ENCODE results near the gene UPK2. TPM values are rescaled to one million over a fixed set of nuclear protein-coding genes. Genes with fewer than 3 reads are reported as not detected.
"Not testable (repeated sequence)": the region's sequence is repeated elsewhere in the genome, so short reads cannot be mapped to it uniquely, and the experiment has no call there.

Gene UPK2
- polyA plus RNA-seq, 3 donors from 2014 or later = 0.81 to 1.4 TPM; not detected in 1

DNA sequence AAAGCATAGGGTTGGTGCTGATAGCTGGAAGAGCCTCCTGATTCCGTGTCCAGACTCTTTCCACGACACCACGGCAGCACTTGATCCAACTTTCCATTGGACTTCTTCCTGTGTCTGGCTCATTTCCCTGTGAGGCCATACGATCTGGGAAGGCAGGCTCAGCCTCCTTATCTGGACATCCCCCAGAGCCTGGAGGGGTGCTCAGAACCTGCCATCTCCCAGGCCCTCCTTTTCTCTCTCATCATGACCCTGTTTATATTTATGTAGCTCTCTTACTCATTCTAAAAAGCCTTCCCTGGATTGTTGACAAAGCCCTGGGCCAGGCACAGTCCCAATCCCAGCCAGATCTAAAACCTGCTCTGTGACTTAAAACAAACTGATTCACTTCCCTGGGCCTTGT, 22.6 kb upstream of the UPK2 start:
- no peaks in the 10 kb centered on the region for H3K36me3 Mint-ChIP-seq
- peak overlapping the region in 1 of 6 donors; percentile 40 for H3K27ac Mint-ChIP-seq
- DNase-seq = no peak
- no peak overlapping the region for H3K4me3 Mint-ChIP-seq
- peaks cover 7 to 21% (median 17%) of the 10 kb centered on the region in 3 donors for H3K27me3 Mint-ChIP-seq (ENCODE audit: low read depth in 3 of 3)
- no peaks in the 10 kb centered on the region for H3K9me3 Mint-ChIP-seq
- H3K4me1 Mint-ChIP-seq = peaks cover 9 to 14% of the 10 kb centered on the region in 2 donors

DNA sequence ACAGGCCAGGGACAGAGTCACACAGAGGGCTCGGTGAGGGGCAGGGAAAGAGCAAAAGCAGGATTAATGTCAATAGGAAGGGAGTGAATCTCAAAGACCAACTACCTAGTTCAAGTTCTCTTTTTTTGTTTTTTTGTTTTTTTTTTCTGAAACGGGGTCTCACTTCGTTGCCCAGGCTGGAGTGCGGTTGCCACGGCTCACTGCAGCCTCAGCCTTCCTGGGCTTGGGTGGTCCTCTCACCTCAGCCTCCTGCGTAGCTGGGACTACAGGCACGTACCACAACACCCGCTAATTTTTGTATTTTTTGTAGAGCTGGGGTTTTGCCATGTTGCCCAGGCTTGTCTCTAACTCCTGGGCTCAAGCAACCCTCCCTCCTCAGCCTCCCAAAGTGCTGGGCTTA, 20.7 kb upstream of the UPK2 start:
- peaks cover 4 to 11% (median 4%) of the 10 kb centered on the region in 3 donors for H3K27me3 Mint-ChIP-seq (ENCODE audit: low read depth in 3 of 3)
- no peak overlapping the region for H3K4me3 Mint-ChIP-seq
- no peaks in the 10 kb centered on the region for H3K9me3 Mint-ChIP-seq
- peaks cover 9% of the 10 kb centered on the region in 2 donors for H3K4me1 Mint-ChIP-seq
- H3K36me3 Mint-ChIP-seq = no peaks in the 10 kb centered on the region
- DNase-seq = no peak
- H3K27ac Mint-ChIP-seq = no peak overlapping the region

DNA sequence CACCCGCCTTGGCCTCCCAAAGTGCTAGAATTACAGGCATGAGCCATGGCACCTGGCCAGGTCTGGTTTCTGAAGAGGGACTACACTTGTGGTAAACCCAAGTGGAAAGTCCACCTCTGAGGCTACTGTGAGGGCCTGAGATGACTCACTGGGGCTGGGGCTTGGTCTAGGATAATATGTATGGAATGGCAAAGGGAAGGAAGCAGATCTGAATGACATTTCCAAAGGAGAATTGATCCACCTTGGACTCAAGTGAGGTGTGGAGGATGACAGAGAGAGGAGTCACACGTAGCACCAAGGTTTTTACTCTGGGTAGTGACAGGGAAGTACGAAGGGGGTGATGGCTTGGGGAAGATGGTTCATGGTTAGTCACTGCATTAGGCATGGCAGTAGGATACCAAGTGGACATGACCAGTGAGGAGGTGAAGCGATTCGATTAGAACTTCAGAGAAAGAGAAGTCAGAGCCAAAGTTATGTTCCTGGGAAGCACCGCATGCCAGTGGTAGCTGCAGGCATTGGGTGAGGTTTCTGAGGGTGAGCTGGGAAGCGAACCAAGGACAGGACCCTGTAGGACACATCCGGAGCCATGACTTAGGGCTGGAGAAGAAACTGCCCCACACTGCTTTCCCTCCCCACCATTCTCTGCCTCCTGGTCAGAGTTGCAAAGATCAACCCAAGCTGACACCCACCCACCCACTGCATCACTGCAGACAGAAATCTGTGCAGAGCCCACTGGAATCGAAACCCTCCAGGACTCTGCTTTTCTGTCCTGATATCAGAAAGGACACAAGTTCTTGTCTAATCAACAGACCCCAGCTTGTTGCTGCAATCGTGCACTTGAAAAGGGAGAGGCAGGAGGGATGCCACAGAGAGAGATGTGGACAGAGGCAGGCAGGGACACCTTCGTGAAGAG, 17.4 kb upstream of the UPK2 start:
- Mint-ChIP-seq H3K27ac (no peak overlapping the region), H3K36me3 (no peaks in the 10 kb centered on the region), H3K27me3 (ENCODE audit: low read depth in 3 of 3) (peaks cover 4 to 11% (median 4%) of the 10 kb centered on the region in 3 donors), H3K4me3 (no peak overlapping the region), H3K9me3 (no peaks in the 10 kb centered on the region), H3K4me1 (peaks cover 0 to 4% of the 10 kb centered on the region in 2 donors)
- DNase-seq = no peak

DNA sequence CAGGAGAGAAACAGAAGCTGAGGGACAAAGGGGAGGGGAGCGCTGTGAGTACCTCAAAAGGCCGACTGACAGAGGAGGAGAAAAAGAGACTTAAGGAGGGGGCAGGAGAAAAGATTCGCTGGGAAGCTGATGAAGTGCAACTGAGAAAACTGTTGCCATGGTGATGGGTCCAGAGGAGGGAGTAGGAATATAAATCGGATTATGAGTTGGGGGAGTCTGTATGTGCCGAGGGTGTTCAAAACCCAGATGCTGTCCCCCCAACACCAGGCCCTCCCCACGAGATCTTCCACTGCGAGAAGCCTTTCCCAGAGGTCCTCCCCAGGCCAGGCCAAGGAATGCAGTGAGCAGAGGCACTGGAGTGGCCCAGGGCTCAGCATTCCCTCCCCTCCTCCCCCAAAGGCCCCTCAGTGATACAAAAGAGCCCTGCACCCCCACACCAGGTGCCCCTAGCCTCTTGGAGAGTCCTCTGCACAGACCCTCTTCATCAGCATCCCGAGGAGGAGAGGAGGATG, 16.6 kb upstream of the UPK2 start:
- no peak for DNase-seq
- no peak overlapping the region for H3K27ac Mint-ChIP-seq
- H3K36me3 Mint-ChIP-seq = no peaks in the 10 kb centered on the region
- H3K27me3 Mint-ChIP-seq (ENCODE audit: low read depth in 3 of 3) = peaks cover 4 to 11% (median 4%) of the 10 kb centered on the region in 3 donors
- no peaks in the 10 kb centered on the region for H3K9me3 Mint-ChIP-seq
- no peak overlapping the region for H3K4me3 Mint-ChIP-seq
- peaks cover 0 to 4% of the 10 kb centered on the region in 2 donors for H3K4me1 Mint-ChIP-seq

DNA sequence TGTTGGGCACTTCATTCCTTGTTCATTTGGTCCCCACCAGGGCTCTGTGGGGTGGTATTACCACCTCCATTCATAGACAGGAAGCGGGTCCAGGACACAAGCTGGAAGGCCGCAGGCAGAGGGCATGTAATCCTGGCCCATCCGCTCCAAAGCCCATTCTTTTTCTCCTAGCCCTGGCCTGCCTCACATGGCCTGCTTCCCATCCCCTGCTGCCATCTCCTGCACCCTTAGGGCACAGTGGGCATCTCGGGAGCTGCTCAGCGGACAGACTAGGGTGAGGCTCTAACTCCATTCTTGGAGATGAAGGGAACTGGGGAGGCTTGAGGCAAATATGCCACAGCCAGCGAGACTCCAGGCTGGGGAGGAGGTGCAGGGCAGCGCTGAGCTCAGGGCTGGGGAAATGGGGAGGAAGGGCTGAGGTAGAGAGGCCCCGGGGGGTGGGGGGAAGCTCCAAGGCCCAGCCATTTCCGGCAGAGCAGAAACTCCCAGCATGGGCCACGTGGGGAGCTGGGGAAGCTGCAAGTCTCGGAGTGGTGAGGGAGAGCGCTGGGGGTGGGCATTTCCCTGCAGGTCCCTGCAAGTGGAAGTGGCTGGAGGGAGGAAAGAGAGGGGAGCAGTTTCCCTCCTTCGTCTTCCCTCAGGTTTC, 16.0 kb upstream of the UPK2 start:
- no peak overlapping the region for H3K27ac Mint-ChIP-seq

DNA sequence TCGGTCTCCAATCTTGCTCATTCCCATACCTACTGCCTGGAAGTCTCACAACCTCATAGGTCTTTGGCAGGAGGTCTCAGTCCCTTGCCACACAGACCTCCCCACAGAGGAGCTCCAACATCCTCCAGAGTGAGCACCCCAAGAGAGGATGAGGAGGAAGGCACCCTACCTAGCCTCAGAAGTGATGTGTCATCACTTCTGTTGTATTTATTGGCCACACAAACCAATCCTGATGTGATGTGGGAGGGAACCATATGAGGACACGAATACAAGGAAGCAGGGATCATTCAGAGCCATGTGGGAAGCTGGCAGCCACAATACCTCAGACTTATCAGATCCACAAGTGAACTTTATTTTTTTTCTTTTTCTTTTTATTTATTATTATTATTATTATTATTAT, 9.0 kb upstream of the UPK2 start:
- Mint-ChIP-seq H3K27ac (no peak overlapping the region), H3K9me3 (no peaks in the 10 kb centered on the region), H3K4me3 (no peak overlapping the region), H3K27me3 (ENCODE audit: low read depth in 3 of 3) (peaks cover 2 to 13% (median 12%) of the 10 kb centered on the region in 3 donors), H3K4me1 (no peaks in the 10 kb centered on the region), H3K36me3 (no peaks in the 10 kb centered on the region)
- no peak for DNase-seq

More for the DNA sequence above, 16.0 kb upstream of the UPK2 start:
- H3K4me1 Mint-ChIP-seq = peaks cover 0 to 4% of the 10 kb centered on the region in 2 donors
- no peaks in the 10 kb centered on the region for H3K36me3 Mint-ChIP-seq
- peaks cover 4 to 13% (median 6%) of the 10 kb centered on the region in 3 donors for H3K27me3 Mint-ChIP-seq (ENCODE audit: low read depth in 3 of 3)
- no peak for DNase-seq
- no peak overlapping the region for H3K4me3 Mint-ChIP-seq
- H3K9me3 Mint-ChIP-seq = no peaks in the 10 kb centered on the region

DNA sequence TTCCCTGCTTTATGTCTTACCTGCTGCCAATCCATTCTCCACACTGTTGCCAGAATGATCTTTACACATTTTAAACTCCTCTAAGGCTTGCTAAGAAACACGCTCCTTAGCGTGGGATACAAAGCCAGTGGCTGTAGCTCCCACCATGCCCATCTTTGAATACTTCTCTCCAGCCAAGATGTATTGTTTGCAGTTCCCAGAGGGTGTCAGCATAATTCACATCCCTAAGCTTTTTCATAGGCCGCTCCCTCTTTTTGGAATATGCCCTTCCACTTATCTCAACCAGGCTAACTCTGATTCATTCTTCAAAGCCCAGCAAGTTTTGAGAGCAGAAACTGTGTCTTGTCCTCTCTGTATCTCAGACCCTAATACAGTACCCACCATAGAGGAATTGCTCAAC, 8.1 kb upstream of the UPK2 start:
- Mint-ChIP-seq H3K27me3 (ENCODE audit: low read depth in 3 of 3) (peaks cover 2 to 14% (median 13%) of the 10 kb centered on the region in 3 donors), H3K4me1 (no peaks in the 10 kb centered on the region), H3K4me3 (no peak overlapping the region), H3K9me3 (no peaks in the 10 kb centered on the region), H3K27ac (no peak overlapping the region), H3K36me3 (no peaks in the 10 kb centered on the region)
- no peak for DNase-seq

DNA sequence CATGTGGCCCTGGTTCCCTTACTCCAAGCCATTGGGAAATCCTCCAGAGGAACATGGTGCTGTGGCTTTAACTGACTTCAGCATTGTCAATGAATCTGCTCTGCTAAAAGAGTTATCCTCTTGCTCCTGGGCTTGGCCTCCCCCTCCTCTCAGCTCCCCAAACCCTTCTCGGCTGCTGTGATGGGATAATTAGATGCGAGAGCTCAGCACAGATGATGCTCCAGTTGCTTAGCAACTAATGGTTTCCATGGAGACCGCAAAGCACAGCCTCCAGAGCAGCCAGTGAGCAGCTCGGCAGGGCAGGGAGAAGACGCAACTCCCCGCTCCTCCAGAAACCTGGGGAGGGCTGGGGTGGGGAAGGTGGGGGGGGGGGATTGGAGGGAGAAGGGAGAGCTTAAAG, 2.8 kb upstream of the UPK2 start:
- H3K27ac Mint-ChIP-seq = no peak overlapping the region
- no peaks in the 10 kb centered on the region for H3K9me3 Mint-ChIP-seq
- H3K27me3 Mint-ChIP-seq (ENCODE audit: low read depth in 3 of 3) = peaks cover 1 to 11% (median 7%) of the 10 kb centered on the region in 3 donors
- no peaks in the 10 kb centered on the region for H3K36me3 Mint-ChIP-seq
- no peak overlapping the region for H3K4me3 Mint-ChIP-seq
- DNase-seq = no peak
- peaks cover 2 to 6% of the 10 kb centered on the region in 2 donors for H3K4me1 Mint-ChIP-seq

DNA sequence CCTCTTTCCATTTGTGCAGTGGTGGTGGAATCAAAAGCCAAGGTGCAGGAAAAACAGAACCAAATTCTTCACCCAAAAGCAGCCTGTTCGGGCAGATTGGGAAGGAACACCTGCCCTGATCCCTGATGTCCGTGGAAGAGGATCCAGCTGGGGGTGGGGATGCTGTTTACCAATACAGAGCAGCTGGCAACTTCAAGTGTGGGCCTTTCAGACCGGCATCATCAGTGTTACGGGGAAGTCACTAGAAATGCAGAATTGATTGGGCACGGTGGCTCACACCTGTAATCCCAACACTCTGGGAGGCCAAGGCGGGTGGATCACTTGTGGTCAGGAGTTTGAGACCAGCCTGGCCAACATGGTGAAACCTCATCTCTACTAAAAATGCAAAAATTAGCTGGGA, 2.1 kb upstream of the UPK2 start:
- H3K36me3 Mint-ChIP-seq, DNase-seq, H3K4me1 Mint-ChIP-seq, H3K9me3 Mint-ChIP-seq, H3K4me3 Mint-ChIP-seq, H3K27ac Mint-ChIP-seq: not testable (repeated sequence)
- H3K27me3 Mint-ChIP-seq (ENCODE audit: low read depth in 3 of 3) = peaks cover 1 to 11% (median 6%) of the 10 kb centered on the region in 3 donors

DNA sequence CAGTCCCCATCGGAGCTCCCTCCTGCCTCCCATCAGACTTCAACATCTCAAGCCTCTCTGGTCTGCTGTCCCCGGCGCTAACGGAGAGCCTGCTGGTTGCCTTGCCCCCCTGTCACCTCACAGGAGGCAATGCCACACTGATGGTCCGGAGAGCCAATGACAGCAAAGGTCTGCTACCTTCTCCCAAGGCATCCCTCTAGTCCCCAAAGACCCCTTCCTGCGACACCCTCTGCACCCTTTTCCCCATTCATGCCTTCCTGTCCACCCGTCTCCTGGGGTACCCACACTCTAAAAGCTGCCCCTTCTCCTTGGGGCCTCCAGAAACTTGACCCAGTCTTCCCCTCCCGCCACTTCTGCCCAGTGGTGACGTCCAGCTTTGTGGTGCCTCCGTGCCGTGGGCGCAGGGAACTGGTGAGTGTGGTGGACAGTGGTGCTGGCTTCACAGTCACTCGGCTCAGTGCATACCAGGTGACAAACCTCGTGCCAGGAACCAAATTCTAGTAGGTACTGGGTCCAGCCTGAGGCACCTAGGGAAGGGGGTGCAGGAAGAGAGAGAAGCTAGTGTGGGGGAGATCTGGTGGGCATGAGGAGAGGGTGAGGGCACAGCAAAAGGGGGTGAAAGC, 860 bp downstream of the UPK2 start:
- Mint-ChIP-seq H3K9me3 (no peaks in the 10 kb centered on the region), H3K36me3 (no peaks in the 10 kb centered on the region), H3K4me3 (no peak overlapping the region), H3K27me3 (ENCODE audit: low read depth in 3 of 3) (peaks cover 1 to 8% (median 6%) of the 10 kb centered on the region in 3 donors), H3K4me1 (peaks cover 2 to 6% of the 10 kb centered on the region in 2 donors), H3K27ac (no peak overlapping the region)
- DNase-seq = no peak

DNA sequence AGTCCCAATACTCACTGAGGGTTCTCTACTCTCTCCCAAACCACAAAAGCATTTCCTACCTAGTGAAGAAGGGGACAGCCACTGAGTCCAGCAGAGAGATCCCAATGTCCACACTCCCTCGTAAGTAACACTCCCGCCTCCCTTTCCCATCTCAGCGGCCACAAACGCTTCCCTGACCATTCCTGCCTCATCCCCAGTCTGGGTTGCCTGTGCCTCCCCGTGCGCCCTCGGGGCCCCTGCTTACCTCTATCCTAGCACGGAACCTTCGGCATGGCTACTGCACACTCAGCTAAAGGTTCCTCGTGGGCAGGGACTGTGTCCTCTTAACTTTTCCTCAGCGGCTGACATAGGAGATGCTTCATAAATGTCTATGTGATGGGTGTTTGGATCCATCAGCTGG, 1.5 kb downstream of the UPK2 start:
- Mint-ChIP-seq H3K4me1 (peaks cover 2 to 6% of the 10 kb centered on the region in 2 donors), H3K4me3 (no peak overlapping the region), H3K27ac (no peak overlapping the region), H3K9me3 (no peaks in the 10 kb centered on the region), H3K36me3 (no peaks in the 10 kb centered on the region), H3K27me3 (ENCODE audit: low read depth in 3 of 3) (peaks cover 1 to 8% (median 6%) of the 10 kb centered on the region in 3 donors)
- DNase-seq = no peak

DNA sequence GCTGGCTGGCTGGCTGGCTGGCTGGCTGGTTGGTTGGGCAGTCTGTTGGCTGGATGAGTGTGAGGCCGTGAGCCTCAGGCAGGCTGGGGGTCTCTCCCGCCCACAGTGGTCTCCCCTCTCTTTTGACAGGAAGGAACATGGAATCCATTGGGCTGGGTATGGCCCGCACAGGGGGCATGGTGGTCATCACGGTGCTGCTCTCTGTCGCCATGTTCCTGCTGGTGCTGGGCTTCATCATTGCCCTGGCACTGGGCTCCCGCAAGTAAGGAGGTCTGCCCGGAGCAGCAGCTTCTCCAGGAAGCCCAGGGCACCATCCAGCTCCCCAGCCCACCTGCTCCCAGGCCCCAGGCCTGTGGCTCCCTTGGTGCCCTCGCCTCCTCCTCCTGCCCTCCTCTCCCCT, 1.9 kb downstream of the UPK2 start:
- H3K27me3 Mint-ChIP-seq (ENCODE audit: low read depth in 3 of 3) = peaks cover 1 to 6% (median 5%) of the 10 kb centered on the region in 3 donors
- DNase-seq = no peak
- H3K4me1 Mint-ChIP-seq = peaks cover 2 to 6% of the 10 kb centered on the region in 2 donors
- H3K9me3 Mint-ChIP-seq = no peaks in the 10 kb centered on the region
- H3K4me3 Mint-ChIP-seq = no peak overlapping the region
- H3K36me3 Mint-ChIP-seq = no peaks in the 10 kb centered on the region
- no peak overlapping the region for H3K27ac Mint-ChIP-seq

DNA sequence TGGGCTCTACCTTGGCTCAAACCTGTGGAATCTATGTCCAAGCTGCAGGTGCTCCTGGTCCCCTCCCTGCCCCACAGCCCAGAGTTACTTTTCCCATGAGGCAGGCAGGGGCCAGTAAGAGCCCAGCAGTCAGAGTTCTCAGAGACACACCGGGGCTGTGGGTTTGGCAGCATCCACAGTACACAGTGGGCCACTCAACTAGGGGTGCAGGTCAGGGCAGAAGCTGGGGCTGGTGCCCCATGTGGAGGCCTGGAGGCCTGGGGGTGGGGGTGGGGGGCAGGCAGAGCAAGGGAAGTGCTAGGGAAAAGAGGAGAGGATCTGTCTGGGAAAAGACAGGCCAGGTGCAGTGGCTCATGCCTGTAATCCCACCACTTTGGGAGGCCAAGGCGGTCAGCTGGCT, 2.5 kb downstream of the UPK2 start:
- H3K27me3 Mint-ChIP-seq (ENCODE audit: low read depth in 3 of 3) = peaks cover 1 to 7% (median 5%) of the 10 kb centered on the region in 3 donors

DNA sequence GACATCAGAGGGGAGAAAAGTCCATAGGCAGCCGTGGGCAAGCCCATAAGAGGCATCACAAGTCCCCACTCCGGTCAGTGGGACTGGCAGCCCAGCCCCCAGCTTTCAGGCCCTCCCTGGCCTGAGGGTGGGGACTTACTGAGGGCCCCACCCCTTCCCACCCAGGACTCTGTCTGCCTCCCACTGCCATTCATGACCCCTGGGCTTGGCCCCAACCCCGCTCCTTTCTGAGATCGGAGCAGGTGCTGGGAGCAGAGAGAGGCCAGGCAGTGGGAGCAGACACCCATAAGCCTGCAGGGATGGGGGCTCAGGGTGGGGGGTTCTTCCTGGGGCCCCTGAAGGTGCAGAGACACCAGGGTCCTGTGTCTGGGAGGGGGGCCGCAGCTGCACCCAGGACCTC, 5.1 kb downstream of the UPK2 start:
- H3K36me3 Mint-ChIP-seq = no peaks in the 10 kb centered on the region
- peaks cover 2 to 6% of the 10 kb centered on the region in 2 donors for H3K4me1 Mint-ChIP-seq
- H3K27me3 Mint-ChIP-seq (ENCODE audit: low read depth in 3 of 3) = peaks cover 1 to 6% (median 1%) of the 10 kb centered on the region in 3 donors
- no peak for DNase-seq
- no peak overlapping the region for H3K27ac Mint-ChIP-seq
- H3K9me3 Mint-ChIP-seq = no peaks in the 10 kb centered on the region
- H3K4me3 Mint-ChIP-seq = no peak overlapping the region

More for the DNA sequence above, 2.5 kb downstream of the UPK2 start:
- Mint-ChIP-seq H3K9me3 (no peaks in the 10 kb centered on the region), H3K4me1 (peaks cover 2 to 6% of the 10 kb centered on the region in 2 donors), H3K36me3 (no peaks in the 10 kb centered on the region), H3K27ac (no peak overlapping the region), H3K4me3 (no peak overlapping the region)
- DNase-seq = no peak

All from immature natural killer cell (primary cell).